HEK293T (cell line): ENCODE data around the gene LRSAM1.

Experiments
- CTCF ChIA-PET: fragments of 350-600 bp; formaldehyde crosslinking; extraction: SDS; loops from one replicate; lab custom pipeline; 2021; ENCODE audit warnings: antibody characterized with exemption, inconsistent platforms; lab: Yijun Ruan, JAX
- POLR2A ChIA-PET: fragments of 350-600 bp; formaldehyde crosslinking; extraction: SDS; loops from one replicate; lab custom pipeline; 2020; ENCODE audit warnings: antibody characterized with exemption, inconsistent platforms; lab: Yijun Ruan, JAX
- DNase-seq: peaks from one replicate; pipeline ENCODE4 v3.0.0; 2012; ENCODE audit warnings: mixed read lengths; ENCODE audit errors: extremely low spot score
- ARNT ChIP-seq: fragments of 450-650 bp; IDR thresholded peaks from 2 replicates; pipeline ENCODE4 v1.6.1; 2017; ENCODE audit warnings: mild to moderate bottlenecking
- BHLHE40 ChIP-seq: fragments of 450-650 bp; IDR thresholded peaks from 2 replicates; pipeline ENCODE4 v1.6.1; 2016; ENCODE audit warnings: mild to moderate bottlenecking, moderate library complexity, borderline replicate concordance
- CTBP1 ChIP-seq: fragments of 450-650 bp; IDR thresholded peaks from 2 replicates; pipeline ENCODE4 v1.6.1; 2016; ENCODE audit warnings: borderline replicate concordance
- ELF4 ChIP-seq: fragments of 450-650 bp; IDR thresholded peaks from 2 replicates; pipeline ENCODE4 v1.6.1; 2017; ENCODE audit warnings: antibody characterized with exemption
- FOXA1 ChIP-seq: fragments of 450-650 bp; IDR thresholded peaks from 2 replicates; pipeline ENCODE4 v1.6.1; 2016; ENCODE audit warnings: mild to moderate bottlenecking
- FOXK2 ChIP-seq: fragments of 450-650 bp; IDR thresholded peaks from 2 replicates; pipeline ENCODE4 v1.6.1; 2016; ENCODE audit warnings: mild to moderate bottlenecking
- FOXM1 ChIP-seq: fragments of 450-650 bp; IDR thresholded peaks from 2 replicates; pipeline ENCODE4 v1.6.1; 2017; ENCODE audit warnings: mild to moderate bottlenecking, borderline replicate concordance
- HDGF ChIP-seq: fragments of 450-650 bp; IDR thresholded peaks from 2 replicates; pipeline ENCODE4 v1.6.1; 2017; ENCODE audit warnings: antibody characterized with exemption, borderline replicate concordance
- L3MBTL2 ChIP-seq: fragments of 450-650 bp; conservative IDR thresholded peaks from 2 replicates; pipeline ENCODE4 v1.6.1; 2016; ENCODE audit warnings: mild to moderate bottlenecking
- LEF1 ChIP-seq: fragments of 450-650 bp; IDR thresholded peaks from 2 replicates; pipeline ENCODE4 v1.6.1; 2017; ENCODE audit warnings: mild to moderate bottlenecking, borderline replicate concordance
- NFRKB ChIP-seq: fragments of 450-650 bp; IDR thresholded peaks from 2 replicates; pipeline ENCODE4 v1.6.1; 2016; ENCODE audit warnings: mild to moderate bottlenecking, moderate library complexity
- SP1 ChIP-seq: fragments of 450-650 bp; IDR thresholded peaks from 2 replicates; pipeline ENCODE4 v1.6.1; 2017
- SUZ12 ChIP-seq: fragments of 450-650 bp; IDR thresholded peaks from 2 replicates; pipeline ENCODE4 v1.6.1; 2016; ENCODE audit warnings: mild to moderate bottlenecking
- TARDBP ChIP-seq: fragments of 450-650 bp; IDR thresholded peaks from 2 replicates; pipeline ENCODE4 v1.6.1; 2016
- ZNF384 ChIP-seq: fragments of 450-650 bp; IDR thresholded peaks from 2 replicates; pipeline ENCODE4 v1.6.1; 2016
- TF ChIP-seq, protein P1 (sequence below): fragments of 450-650 bp; IDR thresholded peaks from 2 replicates; pipeline ENCODE4 v1.6.1; 2016

LRSAM1 gene

DNA sequence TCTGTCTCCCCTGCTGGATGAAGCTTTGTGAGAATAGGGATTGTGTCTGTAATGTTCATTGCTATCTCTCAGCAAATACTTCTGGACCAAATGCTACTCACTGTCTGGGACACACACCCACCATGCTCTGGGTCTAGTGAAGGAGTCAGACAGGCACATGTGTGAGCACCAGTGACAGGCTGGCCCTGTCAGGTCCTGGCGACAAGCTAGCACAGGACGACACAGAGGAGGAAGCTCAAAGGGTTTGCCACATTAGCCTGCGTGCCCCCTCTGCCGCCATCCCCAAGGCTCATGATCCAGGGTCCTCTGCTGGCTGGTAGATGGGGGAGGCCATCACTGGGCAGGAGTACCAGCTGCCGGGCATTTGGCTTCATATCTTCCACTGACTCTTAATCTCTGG lies 23.3 kb downstream of the LRSAM1 start:
- no peak for DNase-seq
- ChIA-PET CTCF (no interaction called here), POLR2A (no interaction called here)
- TF ChIP-seq BHLHE40 = no peak
- TF ChIP-seq FOXK2 = no peak
- no peak for TF ChIP-seq FOXA1
- TF ChIP-seq ZNF384 = no peak
- TF ChIP-seq CTBP1 = no peak
- TF ChIP-seq LEF1 = no peak
- no peak for TF ChIP-seq L3MBTL2
- TF ChIP-seq, protein P1, sequence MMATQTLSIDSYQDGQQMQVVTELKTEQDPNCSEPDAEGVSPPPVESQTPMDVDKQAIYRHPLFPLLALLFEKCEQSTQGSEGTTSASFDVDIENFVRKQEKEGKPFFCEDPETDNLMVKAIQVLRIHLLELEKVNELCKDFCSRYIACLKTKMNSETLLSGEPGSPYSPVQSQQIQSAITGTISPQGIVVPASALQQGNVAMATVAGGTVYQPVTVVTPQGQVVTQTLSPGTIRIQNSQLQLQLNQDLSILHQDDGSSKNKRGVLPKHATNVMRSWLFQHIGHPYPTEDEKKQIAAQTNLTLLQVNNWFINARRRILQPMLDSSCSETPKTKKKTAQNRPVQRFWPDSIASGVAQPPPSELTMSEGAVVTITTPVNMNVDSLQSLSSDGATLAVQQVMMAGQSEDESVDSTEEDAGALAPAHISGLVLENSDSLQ = no peak

DNA sequence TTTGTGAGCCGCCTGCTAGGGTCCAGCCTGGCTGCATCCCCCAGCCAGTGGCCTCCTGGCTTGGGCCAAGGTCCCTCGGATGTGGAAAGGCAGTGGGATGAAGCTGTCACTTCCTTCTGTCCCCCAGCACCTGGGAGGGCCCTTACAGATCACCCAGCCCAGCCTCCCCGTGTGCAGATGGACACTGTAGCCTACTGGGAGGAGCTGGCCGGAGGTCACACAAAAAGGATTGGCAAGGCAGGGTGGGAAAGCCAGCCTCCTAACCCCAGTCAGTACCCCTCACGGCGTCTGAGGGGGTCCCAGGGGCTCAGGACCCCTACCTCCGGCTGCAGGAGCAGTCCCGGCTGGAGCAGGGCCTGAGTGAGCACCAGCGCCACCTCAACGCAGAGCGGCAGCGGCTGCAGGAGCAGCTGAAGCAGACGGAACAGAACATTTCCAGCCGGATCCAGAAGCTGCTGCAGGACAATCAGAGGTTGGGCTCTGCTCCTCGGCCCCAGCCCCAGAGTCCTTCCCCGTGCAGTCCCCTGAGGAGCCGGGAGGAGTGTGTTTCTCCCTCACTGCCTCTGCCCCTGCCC lies 28.3 kb downstream of the LRSAM1 start:
- DNase-seq = no peak
- ChIA-PET POLR2A (no interaction called here), CTCF (no interaction called here)
- TF ChIP-seq, protein P1 = no peak
- TF ChIP-seq LEF1 (no peak), FOXM1 (no peak), HDGF (no peak), CTBP1 (no peak), BHLHE40 (no peak), ELF4 (no peak)

DNA sequence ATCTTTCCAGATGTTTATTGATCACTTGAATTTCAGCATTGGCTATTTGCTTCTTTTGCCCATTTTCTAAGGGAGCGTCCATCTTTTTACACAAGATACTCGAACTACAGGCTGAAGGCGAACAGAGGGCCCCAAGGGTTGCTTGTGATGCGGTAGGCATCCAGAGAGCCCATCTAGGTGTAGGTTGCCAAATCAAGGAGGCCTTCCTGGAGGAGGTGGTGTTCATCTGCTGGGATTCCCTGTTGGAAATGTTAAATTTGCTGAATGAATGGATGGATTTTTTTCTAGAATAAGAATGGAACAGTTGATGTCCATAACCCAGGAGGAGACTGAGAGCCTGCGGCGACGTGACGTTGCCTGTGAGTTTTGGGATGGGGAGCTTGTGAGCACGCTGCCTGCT lies 31.4 kb downstream of the LRSAM1 start:
- no peak for DNase-seq
- ChIA-PET CTCF (no interaction called here), POLR2A (no interaction called here)
- TF ChIP-seq TARDBP = no peak
- TF ChIP-seq SP1 = no peak

DNA sequence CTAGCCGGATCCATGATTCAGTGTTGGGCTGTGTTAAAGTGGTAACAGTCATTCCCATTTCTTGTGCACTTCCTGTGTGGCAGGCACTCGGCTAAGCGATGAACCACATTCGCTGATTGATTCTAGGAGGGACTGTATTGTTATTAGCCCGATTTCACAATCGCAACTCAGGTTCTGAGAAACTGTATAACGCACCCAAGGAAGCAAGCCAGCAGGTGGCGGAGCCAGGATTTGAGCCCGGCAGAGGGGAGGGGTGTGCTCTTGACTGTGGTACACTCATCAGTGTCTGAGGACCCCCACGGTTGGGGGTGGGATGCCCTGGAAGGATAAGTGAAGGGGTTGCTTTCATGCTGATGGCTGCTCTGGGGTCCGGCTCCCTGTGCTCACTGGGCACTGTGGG lies 34.7 kb downstream of the LRSAM1 start:
- DNase-seq = no peak
- TF ChIP-seq, protein P1 = no peak
- TF ChIP-seq SUZ12 (no peak), SP1 (no peak), NFRKB (no peak), FOXM1 (no peak), CTBP1 (no peak), ELF4 (no peak)
- ChIA-PET CTCF (no interaction called here), POLR2A (no interaction called here)

DNA sequence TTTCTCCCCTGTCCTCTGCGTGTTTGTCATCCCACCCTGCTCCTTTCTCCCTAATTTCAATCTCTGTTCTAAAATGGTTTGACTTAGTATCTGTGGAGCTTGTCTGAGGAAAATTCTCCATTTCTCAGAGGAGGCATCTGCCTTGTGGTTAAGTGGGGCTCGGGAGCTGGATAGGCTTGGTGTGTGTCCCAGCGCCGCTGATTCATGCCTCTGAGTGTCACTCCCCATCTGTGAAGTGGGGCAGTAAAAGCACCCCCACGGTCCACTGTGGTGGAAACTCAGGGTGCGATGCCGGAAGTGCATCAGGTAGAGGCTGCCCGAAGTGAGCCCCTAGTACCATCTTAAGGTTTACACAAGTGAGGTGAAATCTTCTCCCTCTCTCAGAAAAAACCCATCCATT lies 37.6 kb downstream of the LRSAM1 start:
- POLR2A ChIA-PET = no interaction called here
- CTCF ChIA-PET = no interaction called here
- DNase-seq = no peak
- TF ChIP-seq SP1 = no peak
- TF ChIP-seq NFRKB = no peak
- TF ChIP-seq ZNF384 = no peak
- no peak for TF ChIP-seq SUZ12
- TF ChIP-seq BHLHE40 = no peak
- TF ChIP-seq FOXA1 = no peak
- TF ChIP-seq LEF1 = no peak
- no peak for TF ChIP-seq ELF4
- no peak for TF ChIP-seq TARDBP
- no peak for TF ChIP-seq FOXM1
- no peak for TF ChIP-seq FOXK2
- no peak for TF ChIP-seq HDGF
- no peak for TF ChIP-seq ARNT
- TF ChIP-seq CTBP1 = no peak
- TF ChIP-seq, protein P1 = no peak
- no peak for TF ChIP-seq L3MBTL2

DNA sequence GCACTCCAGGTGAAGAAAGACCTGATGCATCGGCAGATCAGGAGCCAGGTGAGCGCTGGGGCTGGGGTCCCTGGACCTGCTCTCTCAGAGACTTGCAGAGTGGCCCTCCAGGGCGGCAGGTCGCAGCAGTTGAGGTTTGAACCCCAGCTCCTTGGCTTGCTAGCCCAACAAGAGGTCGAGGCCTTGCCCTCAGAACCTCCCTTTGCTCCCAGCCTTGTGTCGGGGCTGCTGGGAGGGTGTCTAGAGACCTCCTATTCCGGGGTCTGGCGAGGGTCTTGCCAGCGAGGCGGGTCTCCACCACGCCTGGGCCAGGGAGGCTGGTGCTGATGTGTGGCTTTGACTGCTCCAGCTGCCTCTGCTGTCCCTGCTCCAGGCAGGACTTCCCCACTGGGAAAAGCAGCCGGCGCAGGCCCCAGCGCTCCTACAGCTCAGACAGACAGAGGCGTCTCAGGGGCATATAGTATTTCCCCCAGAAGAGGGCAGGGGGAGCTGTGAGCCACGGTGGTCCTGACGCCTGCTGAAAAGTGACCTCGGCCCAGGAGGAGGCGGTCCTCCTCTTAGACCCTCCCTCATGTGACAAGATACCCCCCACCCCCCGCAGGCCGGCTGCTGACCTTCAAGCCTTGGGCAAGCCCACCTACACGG lies 38.3 kb downstream of the LRSAM1 start:
- TF ChIP-seq NFRKB = no peak
- TF ChIP-seq HDGF = no peak
- no peak for TF ChIP-seq BHLHE40
- no peak for TF ChIP-seq ARNT
- no peak for TF ChIP-seq ZNF384
- no peak for TF ChIP-seq ELF4
- no peak for TF ChIP-seq FOXA1
- TF ChIP-seq L3MBTL2 = no peak
- TF ChIP-seq, protein P1 = no peak
- TF ChIP-seq FOXM1 = no peak
- no peak for TF ChIP-seq SUZ12
- no peak for TF ChIP-seq LEF1
- TF ChIP-seq TARDBP = no peak
- no peak for TF ChIP-seq SP1
- TF ChIP-seq FOXK2 = no peak
- no peak for TF ChIP-seq CTBP1
- peak; percentile 42 for DNase-seq
- CTCF ChIA-PET = no interaction called here
- POLR2A ChIA-PET = no interaction called here
